ENCODE data around the gene SMG6.
"Not testable (repeated sequence)": the region's sequence is repeated elsewhere in the genome, so short reads cannot be mapped to it uniquely, and the experiment has no call there.

The SMG6 gene

GRCh38 chr17:2304931-2305330, 1.3 kb upstream of the SMG6 start:
- no peak for DNase-seq (ENCODE audit: low read depth, low spot score)

GRCh38 chr17:2302778-2303203, 794 bp downstream of the SMG6 start:
- DNase-seq (ENCODE audit: low read depth, low spot score), result no peak

GRCh38 chr17:2299756-2300155, 3.8 kb downstream of the SMG6 start:
- DNase-seq (ENCODE audit: low read depth, low spot score), result no peak

DNA sequence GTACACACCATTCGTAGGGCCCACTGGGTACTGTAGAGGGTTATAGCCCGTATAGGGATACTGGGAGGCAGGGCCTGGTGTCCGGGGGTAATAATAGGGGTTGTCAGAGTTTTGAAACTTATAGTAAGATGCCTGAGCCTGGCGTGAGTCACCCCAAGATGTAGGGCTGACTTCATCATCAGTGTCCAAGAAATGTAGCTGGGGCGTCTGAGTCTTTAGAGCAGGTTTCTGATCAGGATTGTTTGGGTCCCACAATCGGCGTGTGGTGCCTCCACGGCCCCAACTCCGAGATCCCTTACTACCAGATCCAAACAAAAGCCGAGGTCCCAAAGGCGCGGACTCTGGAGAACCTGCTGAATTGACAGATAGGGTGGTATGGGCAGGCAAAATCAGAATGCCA, 4.4 kb downstream of the SMG6 start:
- no peak for DNase-seq (ENCODE audit: low read depth, low spot score)

- DNase-seq (ENCODE audit: low read depth, low spot score), result no peak
These were observed 6.6 kb downstream of the SMG6 start for GRCh38 chr17:2297023-2297422.

GRCh38 chr17:2295575-2295974, 8.0 kb downstream of the SMG6 start:
- DNase-seq (ENCODE audit: low read depth, low spot score), result no peak

DNA sequence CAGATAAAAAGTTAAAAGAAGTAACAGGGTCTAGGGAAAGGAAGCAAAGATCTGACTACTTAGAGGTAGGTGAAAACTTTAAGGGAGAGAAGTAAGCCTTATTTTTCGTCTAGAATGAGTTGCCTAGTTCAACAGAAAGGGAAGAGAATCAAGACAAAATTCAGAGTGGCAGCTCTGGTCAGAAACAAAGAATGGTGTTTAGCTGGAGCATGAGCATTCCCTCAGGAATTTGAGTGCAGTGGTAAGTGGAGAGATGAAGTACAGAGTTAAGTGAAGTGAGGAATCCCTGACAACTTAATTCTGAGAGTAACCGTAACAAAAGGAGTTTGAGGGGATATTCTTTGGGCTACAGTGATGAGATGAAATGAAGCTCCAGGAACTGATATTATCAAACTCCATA, 11.5 kb downstream of the SMG6 start:
- no peak for DNase-seq (ENCODE audit: low read depth, low spot score)

DNA sequence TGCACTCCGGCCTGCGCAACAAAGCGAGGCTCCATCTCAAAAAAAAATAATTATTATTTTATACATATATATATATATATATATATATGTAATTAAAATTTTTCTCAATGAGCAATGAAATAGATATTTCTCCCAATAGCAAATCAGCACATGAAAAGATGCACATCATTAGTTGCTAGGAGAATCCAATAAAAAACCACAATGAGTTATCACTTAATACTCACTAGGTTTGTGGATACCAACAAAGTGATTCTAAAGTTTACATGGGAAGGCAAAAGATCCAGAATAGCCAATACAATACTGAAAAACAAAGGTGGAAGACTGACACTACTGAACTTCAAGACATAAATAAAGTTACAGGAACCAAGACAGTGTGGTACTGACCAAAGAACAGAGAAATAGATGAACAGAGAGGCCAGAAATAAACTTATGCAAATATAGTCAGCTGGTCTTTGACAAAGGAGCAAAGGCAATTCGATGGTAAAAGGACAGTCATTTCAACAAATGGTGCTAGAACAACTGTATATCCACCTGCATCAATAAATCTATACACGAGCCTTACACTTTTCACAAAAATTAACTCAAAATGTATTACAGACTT, 13.6 kb downstream of the SMG6 start:
- no peak for DNase-seq (ENCODE audit: low read depth, low spot score)

DNA sequence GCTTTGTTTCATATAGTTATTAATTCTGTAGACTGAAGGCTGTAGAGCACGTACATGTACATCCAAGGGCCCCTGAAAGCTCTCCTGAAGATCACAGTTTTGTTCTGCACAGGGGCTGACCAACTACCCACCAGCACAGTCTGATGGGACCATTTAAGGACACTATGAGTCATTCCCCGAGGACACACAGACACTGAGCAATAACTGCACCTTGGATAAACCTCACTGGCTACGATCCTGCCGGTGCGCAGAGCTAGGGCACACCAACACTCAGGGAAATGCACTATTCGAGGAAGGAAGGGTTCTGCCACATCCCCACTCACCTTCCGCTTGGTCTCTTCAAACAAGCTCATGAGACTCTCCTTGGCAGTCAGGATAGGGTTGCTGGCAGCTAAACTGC, 20.3 kb downstream of the SMG6 start:
- no peak for DNase-seq (ENCODE audit: low read depth, low spot score)

DNA sequence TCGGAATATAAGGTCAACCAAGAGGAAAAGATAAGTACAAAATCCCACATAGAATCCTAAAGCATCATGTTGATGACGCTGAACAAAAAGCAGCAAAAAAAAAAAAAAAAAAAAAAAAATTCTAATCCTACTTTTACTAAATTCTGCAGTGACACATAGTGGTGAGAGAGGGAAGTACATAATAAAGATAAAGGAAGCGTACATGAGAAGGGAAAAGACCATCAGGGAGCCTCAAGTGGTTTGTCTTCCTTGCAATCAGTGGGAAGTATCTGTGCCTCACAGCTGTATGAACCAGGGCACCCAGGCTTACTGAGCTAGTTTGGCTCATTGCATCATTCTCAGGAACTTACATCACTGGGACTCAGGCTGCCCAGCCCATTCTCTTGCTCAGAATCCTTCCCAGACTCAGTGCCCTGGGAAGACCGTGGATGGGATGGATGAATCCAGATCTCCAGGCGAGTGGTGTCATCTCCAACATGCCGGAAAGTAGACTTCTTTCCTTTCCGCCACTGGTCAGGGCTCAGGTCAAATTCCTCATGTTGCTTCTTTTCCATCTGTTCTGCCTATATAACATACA, 21.2 kb downstream of the SMG6 start:
- peak; percentile 66 for DNase-seq (ENCODE audit: low read depth, low spot score)

- no peak for DNase-seq (ENCODE audit: low read depth, low spot score)
These were observed 23.9 kb downstream of the SMG6 start for GRCh38 chr17:2279707-2280106.

- no peak for DNase-seq (ENCODE audit: low read depth, low spot score)
These were observed 26.0 kb downstream of the SMG6 start for GRCh38 chr17:2277429-2278170.

DNA sequence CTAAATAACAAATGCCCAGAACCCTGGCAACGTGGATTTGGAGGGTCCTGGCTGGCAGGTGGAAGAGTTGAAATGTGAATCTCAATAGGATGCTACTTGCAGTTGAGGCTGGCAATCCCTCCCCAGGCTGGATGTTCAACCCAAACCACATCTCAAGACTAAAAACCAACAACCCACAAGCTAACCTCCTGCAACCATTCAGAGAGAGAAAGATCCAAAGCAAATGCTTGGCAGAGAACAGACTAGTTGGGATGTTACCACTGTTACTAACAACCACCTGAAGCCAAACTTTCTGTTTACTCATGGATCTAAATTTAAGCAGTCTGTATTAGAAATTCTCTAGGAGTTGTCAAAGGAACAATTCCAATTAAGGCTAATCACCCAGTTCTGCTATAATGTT, 27.9 kb downstream of the SMG6 start:
- no peak for DNase-seq (ENCODE audit: low read depth, low spot score)

- no peak for DNase-seq (ENCODE audit: low read depth, low spot score)
These were observed 29.2 kb downstream of the SMG6 start for GRCh38 chr17:2274414-2274813.

DNA sequence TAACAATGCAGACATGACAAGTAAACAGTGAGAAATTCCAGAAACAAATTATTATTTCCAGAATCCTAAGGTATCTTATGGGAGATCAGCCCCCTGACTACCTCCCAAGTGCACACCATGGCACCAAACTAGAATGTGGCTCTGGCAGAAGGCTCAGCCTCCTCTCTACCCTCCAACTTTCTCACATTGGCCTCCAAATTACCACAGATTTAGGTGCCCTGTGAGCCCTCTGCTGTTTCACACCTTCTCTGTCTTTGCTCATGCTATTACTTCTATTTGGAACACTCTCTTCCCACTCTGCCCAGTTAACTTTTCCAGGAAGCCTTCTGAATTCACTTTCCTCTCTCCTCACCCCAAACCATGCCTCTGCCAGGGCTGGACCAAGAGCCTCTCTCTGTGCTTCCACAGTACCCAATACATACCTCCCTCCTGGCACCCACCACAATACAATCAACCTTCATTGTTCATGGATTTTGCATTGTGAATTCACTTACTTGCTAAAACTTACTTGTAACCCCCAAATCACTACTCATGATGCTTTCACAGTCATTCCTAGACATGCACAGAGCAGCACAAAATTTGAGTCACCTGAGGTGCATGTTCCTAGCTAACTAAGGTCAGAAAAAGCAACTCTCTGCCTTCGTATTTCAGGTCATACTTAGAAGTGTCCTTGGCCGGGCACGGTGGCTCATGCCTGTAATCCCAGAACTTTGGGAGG, 31.4 kb downstream of the SMG6 start:
- no peak for DNase-seq (ENCODE audit: low read depth, low spot score)

DNA sequence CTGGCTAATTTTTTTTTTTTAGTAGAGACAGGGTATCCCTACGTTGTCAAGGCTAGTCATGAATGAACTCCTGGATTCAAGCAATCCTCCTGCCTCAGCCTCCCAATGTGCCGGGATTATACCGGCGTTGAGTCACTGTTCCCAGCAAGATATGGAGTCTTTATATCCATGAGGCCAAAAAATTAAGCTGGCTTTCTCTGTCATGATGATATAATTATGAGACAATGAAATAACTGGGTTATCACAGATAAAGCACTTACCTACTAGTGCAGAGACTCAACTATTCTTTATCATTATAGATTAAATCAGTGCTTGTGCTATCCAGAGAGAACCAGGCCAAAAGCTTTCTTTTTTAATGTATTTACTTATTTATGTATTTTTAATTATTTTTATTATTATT, 36.2 kb downstream of the SMG6 start:
- no peak for DNase-seq (ENCODE audit: low read depth, low spot score)

DNA sequence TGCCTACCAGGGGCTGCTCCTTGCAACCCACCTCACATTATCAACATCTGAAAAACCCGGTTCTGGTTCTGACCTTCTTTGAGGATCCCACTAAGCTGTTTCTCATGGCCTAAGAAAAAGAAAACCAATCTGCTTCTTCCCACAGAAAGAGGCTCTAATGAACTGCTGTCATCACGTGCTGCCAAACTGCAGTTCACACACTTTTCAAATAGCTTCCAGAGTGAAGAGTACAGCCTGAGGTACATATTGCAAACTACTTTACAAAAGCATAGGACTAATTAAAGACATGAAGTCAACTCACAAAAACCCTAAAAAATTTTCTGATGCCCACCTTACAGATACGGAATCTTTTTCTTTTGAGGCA, 36.7 kb downstream of the SMG6 start:
- no peak for DNase-seq (ENCODE audit: low read depth, low spot score)

DNA sequence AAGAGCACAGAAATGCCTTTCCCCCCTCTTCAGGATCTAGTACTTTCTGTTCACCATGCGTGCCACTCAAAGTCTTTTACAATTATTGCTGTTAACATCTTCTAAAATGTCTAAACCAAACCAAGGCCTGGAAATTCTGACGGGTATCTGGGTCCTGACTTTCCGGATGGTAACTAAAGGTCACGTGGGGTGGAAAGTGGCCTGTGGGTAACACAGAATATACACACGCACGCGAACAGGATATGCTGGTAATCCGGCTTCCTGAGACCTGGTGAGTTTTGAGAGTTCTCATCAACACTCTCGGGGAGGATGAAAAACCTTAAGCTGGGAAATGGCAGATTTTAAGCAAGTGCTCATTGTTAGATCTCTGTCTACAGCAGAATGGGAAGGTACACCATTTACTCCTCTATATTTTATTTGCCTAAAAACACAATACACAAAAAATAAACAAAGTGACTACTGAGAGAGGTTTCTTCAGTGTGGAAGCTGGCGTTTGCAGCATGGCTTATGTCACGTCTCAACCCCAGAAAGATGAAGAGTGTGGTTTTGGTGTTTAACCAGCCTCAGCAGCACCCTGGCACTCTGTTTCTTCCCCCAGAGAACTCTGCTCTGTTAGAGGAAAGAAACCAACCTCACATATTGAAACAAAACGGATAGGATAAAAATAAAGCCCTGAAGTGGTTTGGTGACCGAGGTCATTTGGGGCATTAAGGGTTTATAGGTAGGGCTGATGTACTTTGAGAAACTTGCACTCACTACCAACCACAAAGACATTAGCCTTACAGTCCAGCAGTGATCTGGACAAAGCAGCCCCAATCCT, 37.3 kb downstream of the SMG6 start:
- no peak for DNase-seq (ENCODE audit: low read depth, low spot score)

DNA sequence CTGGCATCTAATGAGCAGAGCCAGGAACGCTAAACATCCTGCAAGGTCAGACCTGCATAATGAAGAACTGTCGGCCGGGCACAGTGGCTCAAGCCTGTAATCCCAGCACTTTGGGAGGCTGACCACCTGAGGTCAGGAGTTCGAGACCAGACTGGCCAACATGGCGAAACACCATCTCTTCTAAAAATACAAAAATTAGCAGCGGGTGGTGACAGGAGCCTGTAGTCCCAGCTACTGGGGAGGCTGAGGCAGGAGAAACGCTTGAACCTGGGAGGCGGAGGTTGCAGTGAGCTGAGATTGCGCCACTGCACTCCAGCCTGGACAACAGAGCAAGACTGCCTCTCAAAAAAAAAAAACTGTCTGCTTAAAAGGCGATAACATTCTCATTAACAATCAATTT, 38.4 kb downstream of the SMG6 start:
- DNase-seq (ENCODE audit: low read depth, low spot score), result not testable (repeated sequence)

- DNase-seq (ENCODE audit: low read depth, low spot score), result no peak
These were observed 39.3 kb downstream of the SMG6 start for GRCh38 chr17:2264067-2264860.
